OCI-LY7 (cell line): ENCODE data around the gene GSG1L.

Source experiments
- CTCF ChIP-seq: fragments of 200-600 bp; sonication (generic); conservative IDR thresholded peaks from 2 replicates; pipeline ENCODE4 v1.5.1; 2014; ENCODE audit warnings: mild to moderate bottlenecking, antibody characterized with exemption, low read length, moderate library complexity, mixed read lengths
- EZH2phosphoT487 ChIP-seq: fragments of 200-600 bp; sonication (generic); IDR thresholded peaks from 2 replicates; pipeline ENCODE4 v1.6.1; 2018; ENCODE audit warnings: low read depth, borderline replicate concordance, mild to moderate bottlenecking, mixed run types, antibody characterized with exemption, low read length, moderate library complexity, mixed read lengths

- no peak for TF ChIP-seq CTCF
- no peak for TF ChIP-seq EZH2phosphoT487
Observed at GRCh38 chr16:28110074-28110473, 46.6 kb upstream of the GSG1L start.
